T-helper 9 cell (primary cell): ENCODE data around the gene FAM168A.
"Not testable (repeated sequence)": the region's sequence is repeated elsewhere in the genome, so short reads cannot be mapped to it uniquely, and the experiment has no call there.

Experiments used
- DNase-seq: peaks from one replicate; pipeline ENCODE4 v3.0.0-alpha.2; 2020

The FAM168A gene

DNA sequence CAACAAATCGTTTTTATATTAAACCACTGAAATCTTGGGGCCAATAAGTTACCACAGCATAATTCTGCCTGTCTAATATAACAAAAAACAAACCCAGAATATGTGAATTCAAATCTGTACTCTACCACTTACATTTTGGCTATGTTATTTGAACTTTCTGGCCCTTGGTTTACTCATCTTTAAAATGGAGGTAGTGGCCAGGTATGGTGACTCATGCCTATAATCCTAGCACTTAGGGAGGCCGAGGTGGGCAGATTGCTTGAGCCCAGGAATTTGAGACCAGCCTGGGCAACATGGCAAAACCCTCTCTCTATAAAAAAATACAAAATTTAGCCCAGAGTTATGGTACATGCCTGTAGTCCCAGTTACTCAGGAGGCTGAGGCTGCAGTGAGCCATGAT is 84.2 kb downstream of the FAM168A start:
- DNase-seq = no peak

- DNase-seq = no peak
Observed at GRCh38 chr11:73510877-73511276, 87.0 kb downstream of the FAM168A start.

DNA sequence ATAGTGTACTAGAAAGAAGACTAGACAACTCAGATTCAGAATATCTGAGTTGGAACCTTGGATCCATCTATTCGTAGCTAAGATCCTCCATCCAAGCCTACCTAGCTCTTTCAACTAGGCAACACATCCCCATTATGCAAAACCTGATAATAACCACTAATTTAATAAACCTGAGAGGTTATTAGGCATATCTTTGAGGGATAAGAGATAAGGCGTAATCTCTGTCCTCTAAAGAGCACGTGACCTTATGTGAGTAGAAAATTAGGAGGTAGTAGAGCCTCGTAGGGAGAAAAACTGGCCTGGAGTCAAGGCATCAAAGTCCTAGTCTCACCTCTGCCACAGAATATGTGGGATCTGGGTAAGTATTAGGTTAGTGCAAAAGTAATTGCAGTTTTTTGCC is 87.8 kb downstream of the FAM168A start:
- DNase-seq = no peak

GRCh38 chr11:73509188-73509587 is 88.7 kb downstream of the FAM168A start:
- no peak for DNase-seq

GRCh38 chr11:73508243-73509176 is 89.4 kb downstream of the FAM168A start:
- no peak for DNase-seq

GRCh38 chr11:73507086-73507485 is 90.8 kb downstream of the FAM168A start:
- no peak for DNase-seq

- DNase-seq = no peak
Observed at GRCh38 chr11:73506038-73506437, 91.9 kb downstream of the FAM168A start.

GRCh38 chr11:73498343-73498742 is 99.6 kb downstream of the FAM168A start:
- DNase-seq = no peak

DNA sequence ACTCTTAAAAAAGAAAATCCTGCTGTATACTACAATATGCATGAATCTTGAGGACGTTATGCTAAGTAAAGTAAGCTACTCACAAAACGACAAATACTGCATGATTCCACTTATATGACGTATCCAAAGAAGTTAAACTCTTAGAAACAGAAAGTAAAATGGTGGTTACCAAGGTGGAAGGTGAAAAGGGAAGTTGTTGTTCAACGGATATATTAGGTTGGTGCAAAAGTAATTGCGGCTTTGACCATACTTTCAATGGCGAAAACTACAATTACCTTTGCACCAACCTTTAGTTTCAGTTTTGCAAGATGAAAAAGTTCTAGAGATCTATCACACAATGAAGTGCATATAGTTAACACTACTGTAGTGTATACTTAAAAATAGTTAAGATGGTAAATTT is 101.8 kb downstream of the FAM168A start:
- no peak for DNase-seq

DNA sequence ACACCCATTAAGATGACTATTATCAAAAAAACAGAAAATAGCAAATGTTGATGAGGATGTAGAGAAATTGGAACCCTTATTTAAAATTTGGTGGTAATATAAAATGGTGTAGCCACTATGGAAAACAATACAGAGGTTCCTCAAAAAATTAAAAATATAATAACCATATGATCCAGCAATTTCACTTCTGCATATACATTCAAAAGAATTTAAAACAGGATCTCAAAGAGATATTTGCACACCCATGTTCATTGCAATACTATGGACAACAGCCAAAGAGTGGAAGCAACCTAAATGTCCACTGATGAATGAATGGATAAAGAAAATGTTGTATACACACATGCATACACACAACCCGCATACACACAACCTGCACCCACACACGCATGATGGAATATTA is 102.2 kb downstream of the FAM168A start:
- DNase-seq = no peak

GRCh38 chr11:73493956-73494598 is 103.8 kb downstream of the FAM168A start:
- DNase-seq = no peak

GRCh38 chr11:73481626-73482025 is 116.3 kb downstream of the FAM168A start:
- no peak for DNase-seq

DNA sequence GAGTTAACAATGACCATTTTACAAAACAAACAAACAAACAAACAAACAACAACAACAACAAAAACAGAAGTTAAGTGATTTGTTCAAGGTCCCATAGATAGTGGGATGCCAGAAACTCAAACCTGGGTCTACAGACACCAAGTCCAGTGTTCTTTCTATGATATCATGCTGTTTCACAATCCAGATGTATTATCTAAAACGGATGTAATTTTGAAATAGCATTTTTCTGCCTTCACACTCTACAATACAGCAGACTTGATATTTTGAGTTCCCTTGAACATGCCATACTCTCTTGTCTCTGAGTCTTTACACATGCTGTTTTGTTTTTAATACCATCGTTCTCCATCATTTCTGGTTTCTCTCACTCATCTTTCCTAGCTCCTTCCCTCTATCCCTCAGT is 117.2 kb downstream of the FAM168A start:
- no peak for DNase-seq

GRCh38 chr11:73478737-73479347 is 119.1 kb downstream of the FAM168A start:
- no peak for DNase-seq

GRCh38 chr11:73477518-73477917 is 120.4 kb downstream of the FAM168A start:
- DNase-seq = no peak

- DNase-seq = no peak
Observed at GRCh38 chr11:73475549-73476095, 122.3 kb downstream of the FAM168A start.

GRCh38 chr11:73473252-73473651 is 124.7 kb downstream of the FAM168A start:
- no peak for DNase-seq

- DNase-seq = not testable (repeated sequence)
Observed at GRCh38 chr11:73470036-73470612, 127.8 kb downstream of the FAM168A start.

DNA sequence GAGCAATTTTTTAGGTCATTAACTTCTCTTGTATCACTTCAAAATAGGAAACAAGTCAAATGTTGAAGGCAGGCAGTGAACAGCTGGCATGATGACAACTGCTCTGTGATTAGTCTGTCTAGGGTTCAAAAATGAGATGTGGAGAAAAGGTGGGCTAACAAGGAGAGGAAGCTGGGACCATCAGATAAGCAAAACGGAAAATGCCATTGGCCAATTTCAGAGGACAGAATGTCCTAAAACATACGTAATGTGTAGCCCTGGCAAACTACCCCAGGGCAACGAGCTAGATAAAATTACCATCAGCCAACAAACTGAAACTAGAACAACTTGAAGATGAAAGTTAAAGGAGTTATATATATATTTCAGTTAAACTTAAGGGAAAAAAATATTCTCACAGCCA is 128.5 kb downstream of the FAM168A start:
- DNase-seq = no peak

DNA sequence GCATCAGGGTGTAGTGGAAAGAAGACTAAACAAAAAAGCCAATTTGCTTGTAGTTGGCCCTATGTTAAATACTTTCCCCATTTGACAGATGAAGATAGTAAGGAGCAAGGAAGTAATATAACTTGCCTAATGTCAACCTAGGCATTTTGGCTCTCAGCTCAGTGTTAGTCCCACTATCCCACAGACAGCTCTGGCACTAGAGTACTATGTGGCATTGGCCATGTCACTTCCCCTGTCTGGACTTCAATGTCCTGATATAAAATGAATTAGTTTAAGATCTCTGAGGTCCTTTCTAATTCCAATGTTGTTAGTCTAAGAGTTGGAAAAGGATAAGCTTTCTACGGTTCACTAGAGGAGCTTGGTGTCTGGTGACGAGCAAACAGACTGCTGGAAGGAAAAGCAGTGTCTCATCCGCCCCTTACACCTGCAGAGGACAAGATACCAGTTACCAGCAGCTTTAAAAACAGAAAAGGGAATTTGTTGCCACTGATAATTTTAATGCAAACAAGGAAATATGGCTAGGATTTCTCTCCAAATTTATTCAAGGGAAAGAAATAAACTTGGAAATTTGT is 129.2 kb downstream of the FAM168A start:
- no peak for DNase-seq

DNA sequence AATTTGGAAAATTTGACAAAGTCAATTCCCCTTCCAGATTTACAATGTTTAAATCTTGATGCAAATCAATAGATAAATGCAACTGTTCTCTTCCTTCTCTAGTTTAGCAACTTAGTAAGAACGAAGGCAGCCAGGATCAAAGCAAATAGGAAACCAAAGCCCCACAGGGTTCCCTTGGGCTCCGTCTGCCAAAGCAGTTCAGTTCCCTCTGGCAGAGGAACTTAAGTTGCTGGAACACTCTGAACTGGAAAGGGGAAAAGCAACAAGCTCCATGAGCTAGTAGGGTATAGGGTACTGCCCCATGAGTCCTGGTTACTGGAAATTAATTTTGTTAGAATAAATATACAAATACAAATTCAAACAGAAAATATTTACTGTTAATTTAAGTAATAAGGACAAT is 130.4 kb downstream of the FAM168A start:
- no peak for DNase-seq

DNA sequence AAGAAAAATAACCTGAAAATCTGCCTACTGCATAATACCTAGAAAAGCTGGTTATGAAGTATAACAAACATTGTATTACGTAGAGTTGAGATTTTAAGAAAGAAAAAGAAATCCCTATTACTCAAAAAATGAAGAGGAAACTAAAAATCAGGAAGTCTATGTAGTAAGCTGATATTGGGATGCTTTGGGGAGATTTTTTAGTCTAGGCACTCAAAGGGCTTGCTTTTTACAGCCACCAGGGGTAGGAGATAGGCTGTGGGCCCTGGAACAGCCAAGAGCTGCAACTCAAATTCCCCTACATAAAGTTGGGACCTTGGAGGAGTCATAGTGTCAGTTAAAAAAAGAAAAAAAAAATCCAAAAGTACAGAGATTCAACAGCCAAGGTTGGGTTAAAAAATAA is 131.3 kb downstream of the FAM168A start:
- no peak for DNase-seq

DNA sequence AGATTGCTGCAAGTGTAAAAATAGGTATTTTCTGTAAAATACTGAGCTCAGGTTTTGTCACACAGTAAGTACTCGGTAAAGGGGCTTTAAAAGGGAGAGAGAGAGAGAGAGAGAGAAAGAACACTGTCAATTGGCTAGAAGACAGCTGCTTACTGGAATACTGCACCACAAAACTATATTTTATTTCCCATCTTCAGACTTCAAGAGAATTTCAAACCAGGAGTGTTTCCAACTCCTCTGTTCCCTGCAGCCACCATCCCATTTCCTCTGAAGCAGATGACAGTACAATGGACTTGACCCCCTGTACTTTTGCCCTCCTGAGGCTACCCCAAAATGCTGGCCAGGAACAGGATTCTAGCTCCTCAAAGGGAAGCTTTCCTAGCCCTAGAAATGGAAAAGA is 132.0 kb downstream of the FAM168A start:
- DNase-seq = no peak
